Measurements from ENCODE around the gene SH3TC1.

The SH3TC1 gene

GRCh38 chr4:8180310-8181093, 18.6 kb upstream of the SH3TC1 start:
- H3K36me3 ChIP-seq (ENCODE audit: insufficient read depth, insufficient read length, low read length), result no peaks in the 10 kb centered on the region
- no peak overlapping the region for H3K4me3 ChIP-seq (ENCODE audit: insufficient read length, low read depth)
- H3K27me3 ChIP-seq (ENCODE audit: insufficient read depth, insufficient read length), result no peaks in the 10 kb centered on the region
- H3K4me1 ChIP-seq (ENCODE audit: insufficient read depth, insufficient read length), result peaks cover 14% of the 10 kb centered on the region
- no peak for DNase-seq (ENCODE audit: low read depth, low spot score)
- H3K9ac ChIP-seq (ENCODE audit: insufficient read length, low read depth), result no peak overlapping the region
- H3K9me3 ChIP-seq (ENCODE audit: insufficient read depth, low read length), result no peaks in the 10 kb centered on the region
- TF ChIP-seq YY1 (IDR thresholded peaks at IDR 0.05; ENCODE audit: insufficient read depth, insufficient read length), result no peak
- no peak for TF ChIP-seq ZNF274 (IDR thresholded peaks at IDR 0.05; ENCODE audit: low read depth, low read length)
- TF ChIP-seq SUZ12 (IDR thresholded peaks at IDR 0.05; ENCODE audit: extremely low read depth, insufficient read depth, insufficient read length), result no peak

- no peaks in the 10 kb centered on the region for H3K36me3 ChIP-seq (ENCODE audit: insufficient read depth, insufficient read length, low read length)
- no peaks in the 10 kb centered on the region for H3K9me3 ChIP-seq (ENCODE audit: insufficient read depth, low read length)
- H3K27me3 ChIP-seq (ENCODE audit: insufficient read depth, insufficient read length), result no peaks in the 10 kb centered on the region
- H3K9ac ChIP-seq (ENCODE audit: insufficient read length, low read depth), result no peak overlapping the region
- TF ChIP-seq YY1 (IDR thresholded peaks at IDR 0.05; ENCODE audit: insufficient read depth, insufficient read length), result no peak
- TF ChIP-seq ZNF274 (IDR thresholded peaks at IDR 0.05; ENCODE audit: low read depth, low read length), result no peak
- no peak for TF ChIP-seq SUZ12 (IDR thresholded peaks at IDR 0.05; ENCODE audit: extremely low read depth, insufficient read depth, insufficient read length)
- no peak overlapping the region for H3K4me3 ChIP-seq (ENCODE audit: insufficient read length, low read depth)
- DNase-seq (ENCODE audit: low read depth, low spot score), result no peak
- peaks cover 14% of the 10 kb centered on the region for H3K4me1 ChIP-seq (ENCODE audit: insufficient read depth, insufficient read length)
Observed at GRCh38 chr4:8181119-8181518, 18.0 kb upstream of the SH3TC1 start.

GRCh38 chr4:8181844-8182243, 17.2 kb upstream of the SH3TC1 start:
- H3K9ac ChIP-seq (ENCODE audit: insufficient read length, low read depth), result peak overlapping the region; percentile 26
- no peaks in the 10 kb centered on the region for H3K36me3 ChIP-seq (ENCODE audit: insufficient read depth, insufficient read length, low read length)
- TF ChIP-seq SUZ12 (IDR thresholded peaks at IDR 0.05; ENCODE audit: extremely low read depth, insufficient read depth, insufficient read length), result no peak
- TF ChIP-seq ZNF274 (IDR thresholded peaks at IDR 0.05; ENCODE audit: low read depth, low read length), result no peak
- TF ChIP-seq YY1 (IDR thresholded peaks at IDR 0.05; ENCODE audit: insufficient read depth, insufficient read length), result no peak
- no peaks in the 10 kb centered on the region for H3K27me3 ChIP-seq (ENCODE audit: insufficient read depth, insufficient read length)
- no peak for DNase-seq (ENCODE audit: low read depth, low spot score)
- H3K4me3 ChIP-seq (ENCODE audit: insufficient read length, low read depth), result no peak overlapping the region
- H3K9me3 ChIP-seq (ENCODE audit: insufficient read depth, low read length), result no peaks in the 10 kb centered on the region
- H3K4me1 ChIP-seq (ENCODE audit: insufficient read depth, insufficient read length), result peaks cover 14% of the 10 kb centered on the region

GRCh38 chr4:8182294-8182693, 16.8 kb upstream of the SH3TC1 start:
- Histone ChIP-seq H3K27me3 (ENCODE audit: insufficient read depth, insufficient read length) (no peaks in the 10 kb centered on the region), H3K9ac (ENCODE audit: insufficient read length, low read depth) (peak overlapping the region; percentile 23), H3K36me3 (ENCODE audit: insufficient read depth, insufficient read length, low read length) (no peaks in the 10 kb centered on the region), H3K4me1 (ENCODE audit: insufficient read depth, insufficient read length) (peaks cover 14% of the 10 kb centered on the region), H3K9me3 (ENCODE audit: insufficient read depth, low read length) (no peaks in the 10 kb centered on the region), H3K4me3 (ENCODE audit: insufficient read length, low read depth) (no peak overlapping the region)
- TF ChIP-seq ZNF274 (IDR thresholded peaks at IDR 0.05; ENCODE audit: low read depth, low read length) (no peak), SUZ12 (IDR thresholded peaks at IDR 0.05; ENCODE audit: extremely low read depth, insufficient read depth, insufficient read length) (no peak), YY1 (IDR thresholded peaks at IDR 0.05; ENCODE audit: insufficient read depth, insufficient read length) (no peak)
- no peak for DNase-seq (ENCODE audit: low read depth, low spot score)

GRCh38 chr4:8182858-8183725, 16.0 kb upstream of the SH3TC1 start:
- Histone ChIP-seq H3K4me3 (ENCODE audit: insufficient read length, low read depth) (no peak overlapping the region), H3K9me3 (ENCODE audit: insufficient read depth, low read length) (no peaks in the 10 kb centered on the region), H3K4me1 (ENCODE audit: insufficient read depth, insufficient read length) (peaks cover 11% of the 10 kb centered on the region), H3K36me3 (ENCODE audit: insufficient read depth, insufficient read length, low read length) (no peaks in the 10 kb centered on the region), H3K27me3 (ENCODE audit: insufficient read depth, insufficient read length) (no peaks in the 10 kb centered on the region), H3K9ac (ENCODE audit: insufficient read length, low read depth) (no peak overlapping the region)
- no peak for TF ChIP-seq SUZ12 (IDR thresholded peaks at IDR 0.05; ENCODE audit: extremely low read depth, insufficient read depth, insufficient read length)
- no peak for TF ChIP-seq YY1 (IDR thresholded peaks at IDR 0.05; ENCODE audit: insufficient read depth, insufficient read length)
- no peak for TF ChIP-seq ZNF274 (IDR thresholded peaks at IDR 0.05; ENCODE audit: low read depth, low read length)
- DNase-seq (ENCODE audit: low read depth, low spot score), result no peak

GRCh38 chr4:8184061-8184460, 15.0 kb upstream of the SH3TC1 start:
- no peak for TF ChIP-seq ZNF274 (IDR thresholded peaks at IDR 0.05; ENCODE audit: low read depth, low read length)
- TF ChIP-seq SUZ12 (IDR thresholded peaks at IDR 0.05; ENCODE audit: extremely low read depth, insufficient read depth, insufficient read length), result no peak
- no peak for TF ChIP-seq YY1 (IDR thresholded peaks at IDR 0.05; ENCODE audit: insufficient read depth, insufficient read length)
- Histone ChIP-seq H3K4me1 (ENCODE audit: insufficient read depth, insufficient read length) (peaks cover 11% of the 10 kb centered on the region), H3K4me3 (ENCODE audit: insufficient read length, low read depth) (no peak overlapping the region), H3K9me3 (ENCODE audit: insufficient read depth, low read length) (no peaks in the 10 kb centered on the region), H3K9ac (ENCODE audit: insufficient read length, low read depth) (no peak overlapping the region), H3K27me3 (ENCODE audit: insufficient read depth, insufficient read length) (no peaks in the 10 kb centered on the region), H3K36me3 (ENCODE audit: insufficient read depth, insufficient read length, low read length) (no peaks in the 10 kb centered on the region)
- DNase-seq (ENCODE audit: low read depth, low spot score), result no peak

- no peaks in the 10 kb centered on the region for H3K9me3 ChIP-seq (ENCODE audit: insufficient read depth, low read length)
- no peak for DNase-seq (ENCODE audit: low read depth, low spot score)
- H3K4me1 ChIP-seq (ENCODE audit: insufficient read depth, insufficient read length), result peaks cover 14% of the 10 kb centered on the region
- no peak overlapping the region for H3K4me3 ChIP-seq (ENCODE audit: insufficient read length, low read depth)
- no peaks in the 10 kb centered on the region for H3K36me3 ChIP-seq (ENCODE audit: insufficient read depth, insufficient read length, low read length)
- TF ChIP-seq SUZ12 (IDR thresholded peaks at IDR 0.05; ENCODE audit: extremely low read depth, insufficient read depth, insufficient read length), result no peak
- no peak overlapping the region for H3K9ac ChIP-seq (ENCODE audit: insufficient read length, low read depth)
- no peaks in the 10 kb centered on the region for H3K27me3 ChIP-seq (ENCODE audit: insufficient read depth, insufficient read length)
Observed at GRCh38 chr4:8185295-8185694, 13.8 kb upstream of the SH3TC1 start.

Data from NT2/D1 (cell line).